Measurements from ENCODE around the gene NFYC. TPM values are rescaled to one million over a fixed set of nuclear protein-coding genes. Genes with fewer than 3 reads are reported as not detected.

NFYC gene
- polyA plus RNA-seq, 1 experiment = 37.9 TPM

- TF ChIP-seq, protein P1, sequence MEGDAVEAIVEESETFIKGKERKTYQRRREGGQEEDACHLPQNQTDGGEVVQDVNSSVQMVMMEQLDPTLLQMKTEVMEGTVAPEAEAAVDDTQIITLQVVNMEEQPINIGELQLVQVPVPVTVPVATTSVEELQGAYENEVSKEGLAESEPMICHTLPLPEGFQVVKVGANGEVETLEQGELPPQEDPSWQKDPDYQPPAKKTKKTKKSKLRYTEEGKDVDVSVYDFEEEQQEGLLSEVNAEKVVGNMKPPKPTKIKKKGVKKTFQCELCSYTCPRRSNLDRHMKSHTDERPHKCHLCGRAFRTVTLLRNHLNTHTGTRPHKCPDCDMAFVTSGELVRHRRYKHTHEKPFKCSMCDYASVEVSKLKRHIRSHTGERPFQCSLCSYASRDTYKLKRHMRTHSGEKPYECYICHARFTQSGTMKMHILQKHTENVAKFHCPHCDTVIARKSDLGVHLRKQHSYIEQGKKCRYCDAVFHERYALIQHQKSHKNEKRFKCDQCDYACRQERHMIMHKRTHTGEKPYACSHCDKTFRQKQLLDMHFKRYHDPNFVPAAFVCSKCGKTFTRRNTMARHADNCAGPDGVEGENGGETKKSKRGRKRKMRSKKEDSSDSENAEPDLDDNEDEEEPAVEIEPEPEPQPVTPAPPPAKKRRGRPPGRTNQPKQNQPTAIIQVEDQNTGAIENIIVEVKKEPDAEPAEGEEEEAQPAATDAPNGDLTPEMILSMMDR (IDR thresholded peaks at IDR 0.05; ENCODE audit: low read depth, low read length) = no peak
- H3K9me3 ChIP-seq (ENCODE audit: control insufficient read depth, insufficient read depth, low read length) = peaks cover 3% of the 10 kb centered on the region; the same call in 1 of the 2 replicates
- CTCF ChIA-PET = interaction anchor here (0.8 kb wide), 1 partner anchor 46 kb away, joined by 3 read pairs; no protein-coding TSS in a partner anchor
- no peak overlapping the region for H3K4me3 ChIP-seq (ENCODE audit: low read depth, low read length)
- peaks cover 17% of the 10 kb centered on the region for H3K27me3 ChIP-seq (ENCODE audit: control insufficient read depth, insufficient read depth, low read length)
- no peak overlapping the region for H3K27ac ChIP-seq (ENCODE audit: low read depth, low read length)
- POLR2A ChIA-PET = no interaction called here
- no peak for DNase-seq (ENCODE audit: low read depth, low spot score)
These were observed 112.4 kb downstream of the NFYC start for GRCh38 chr1:40803902-40804301.

- ChIA-PET CTCF (no interaction called here), POLR2A (no interaction called here)
- Histone ChIP-seq H3K9me3 (ENCODE audit: control insufficient read depth, insufficient read depth, low read length) (peaks cover 3% of the 10 kb centered on the region; the same call in 1 of the 2 replicates), H3K27me3 (ENCODE audit: control insufficient read depth, insufficient read depth, low read length) (peaks cover 28% of the 10 kb centered on the region), H3K27ac (ENCODE audit: low read depth, low read length) (no peak overlapping the region), H3K4me3 (ENCODE audit: low read depth, low read length) (no peak overlapping the region)
- no peak for DNase-seq (ENCODE audit: low read depth, low spot score)
- TF ChIP-seq, protein P1 (IDR thresholded peaks at IDR 0.05; ENCODE audit: low read depth, low read length) = no peak
These were observed 114.7 kb downstream of the NFYC start for GRCh38 chr1:40806240-40806639.

GRCh38 chr1:40806731-40807695, 115.5 kb downstream of the NFYC start:
- Histone ChIP-seq H3K27me3 (ENCODE audit: control insufficient read depth, insufficient read depth, low read length) (peaks cover 32% of the 10 kb centered on the region), H3K4me3 (ENCODE audit: low read depth, low read length) (no peak overlapping the region), H3K27ac (ENCODE audit: low read depth, low read length) (no peak overlapping the region), H3K9me3 (ENCODE audit: control insufficient read depth, insufficient read depth, low read length) (peaks cover 3% of the 10 kb centered on the region; the same call in 1 of the 2 replicates)
- POLR2A ChIA-PET = no interaction called here
- DNase-seq (ENCODE audit: low read depth, low spot score) = no peak
- TF ChIP-seq, protein P1 (IDR thresholded peaks at IDR 0.05; ENCODE audit: low read depth, low read length) = no peak
- CTCF ChIA-PET = no interaction called here

- Histone ChIP-seq H3K9me3 (ENCODE audit: control insufficient read depth, insufficient read depth, low read length) (no peaks in the 10 kb centered on the region), H3K4me3 (ENCODE audit: low read depth, low read length) (no peak overlapping the region), H3K27ac (ENCODE audit: low read depth, low read length) (no peak overlapping the region), H3K27me3 (ENCODE audit: control insufficient read depth, insufficient read depth, low read length) (peaks cover 32% of the 10 kb centered on the region)
- POLR2A ChIA-PET = no interaction called here
- no peak for DNase-seq (ENCODE audit: low read depth, low spot score)
- TF ChIP-seq, protein P1 (IDR thresholded peaks at IDR 0.05; ENCODE audit: low read depth, low read length) = no peak
- CTCF ChIA-PET = interaction anchor here (0.8 kb wide), 1 partner anchor 41 kb away, joined by 3 read pairs; no protein-coding TSS in a partner anchor
These were observed 116.5 kb downstream of the NFYC start for GRCh38 chr1:40808002-40808401.

DNA sequence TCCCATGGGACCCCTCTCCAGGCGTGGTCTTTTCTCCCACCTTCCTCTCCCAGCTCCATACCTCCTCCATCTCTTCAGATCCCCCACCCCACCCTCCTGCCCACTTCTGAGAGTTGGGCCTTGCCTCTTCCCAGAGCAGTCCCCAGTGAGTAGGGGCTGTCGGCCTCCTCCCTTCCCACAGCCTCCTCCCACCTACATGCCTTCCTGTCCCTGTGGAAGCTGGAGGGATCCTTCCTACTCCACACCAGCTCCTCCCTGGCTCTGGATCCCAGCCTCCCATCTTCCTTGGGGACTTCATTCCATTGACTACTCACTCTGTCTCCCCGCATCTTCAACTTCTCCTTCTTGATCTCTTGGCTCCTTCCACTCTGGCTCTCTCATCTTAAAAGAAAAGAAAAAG, 116.9 kb downstream of the NFYC start:
- Histone ChIP-seq H3K27ac (ENCODE audit: low read depth, low read length) (no peak overlapping the region), H3K4me3 (ENCODE audit: low read depth, low read length) (no peak overlapping the region), H3K9me3 (ENCODE audit: control insufficient read depth, insufficient read depth, low read length) (no peaks in the 10 kb centered on the region), H3K27me3 (ENCODE audit: control insufficient read depth, insufficient read depth, low read length) (peaks cover 37% of the 10 kb centered on the region)
- ChIA-PET CTCF (interaction anchor here (0.8 kb wide), 1 partner anchor 41 kb away, joined by 3 read pairs; no protein-coding TSS in a partner anchor), POLR2A (no interaction called here)
- DNase-seq (ENCODE audit: low read depth, low spot score) = no peak
- TF ChIP-seq, protein P1 (IDR thresholded peaks at IDR 0.05; ENCODE audit: low read depth, low read length) = no peak

Measured in AG04450 (cell line).